Measurements from ENCODE around the gene RPUSD2.

The RPUSD2 gene

DNA sequence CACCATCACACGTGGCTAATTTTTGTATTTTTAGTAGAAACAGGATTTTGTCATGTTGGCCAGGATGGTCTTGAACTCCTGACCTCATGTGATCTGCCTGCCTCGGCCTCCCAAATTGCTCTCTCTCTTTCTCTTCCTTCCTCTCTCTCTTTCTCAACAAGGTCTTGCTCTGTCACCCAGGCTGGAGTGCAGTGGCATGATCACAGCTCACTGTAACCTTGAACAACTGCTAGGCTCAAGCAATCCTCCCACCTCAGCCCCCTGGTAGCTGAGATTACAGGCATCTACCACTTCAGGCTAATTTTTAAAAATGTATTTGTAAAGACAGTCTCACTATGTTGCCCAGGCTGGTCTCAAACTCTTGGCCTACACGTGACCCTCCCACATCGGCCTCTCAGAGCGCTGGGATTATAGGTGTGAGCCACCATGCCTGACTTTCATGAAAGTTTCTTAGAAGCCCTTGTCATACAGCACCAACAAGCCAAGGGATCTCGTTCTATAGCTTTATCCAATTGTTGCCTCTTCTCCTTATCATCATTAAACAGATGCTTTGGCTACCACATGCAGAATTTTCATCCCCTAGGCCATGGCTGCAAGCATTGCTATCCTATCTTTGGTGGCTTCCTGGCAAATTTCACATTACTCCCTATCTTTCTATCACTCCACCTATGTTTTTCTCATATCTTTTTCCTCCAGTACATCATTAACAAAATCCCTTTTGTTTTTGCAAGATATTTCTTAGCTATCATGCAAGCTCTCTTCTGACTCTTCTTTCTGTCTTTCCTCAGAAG lies 10.0 kb upstream of the RPUSD2 start:
- TF ChIP-seq, protein P1, sequence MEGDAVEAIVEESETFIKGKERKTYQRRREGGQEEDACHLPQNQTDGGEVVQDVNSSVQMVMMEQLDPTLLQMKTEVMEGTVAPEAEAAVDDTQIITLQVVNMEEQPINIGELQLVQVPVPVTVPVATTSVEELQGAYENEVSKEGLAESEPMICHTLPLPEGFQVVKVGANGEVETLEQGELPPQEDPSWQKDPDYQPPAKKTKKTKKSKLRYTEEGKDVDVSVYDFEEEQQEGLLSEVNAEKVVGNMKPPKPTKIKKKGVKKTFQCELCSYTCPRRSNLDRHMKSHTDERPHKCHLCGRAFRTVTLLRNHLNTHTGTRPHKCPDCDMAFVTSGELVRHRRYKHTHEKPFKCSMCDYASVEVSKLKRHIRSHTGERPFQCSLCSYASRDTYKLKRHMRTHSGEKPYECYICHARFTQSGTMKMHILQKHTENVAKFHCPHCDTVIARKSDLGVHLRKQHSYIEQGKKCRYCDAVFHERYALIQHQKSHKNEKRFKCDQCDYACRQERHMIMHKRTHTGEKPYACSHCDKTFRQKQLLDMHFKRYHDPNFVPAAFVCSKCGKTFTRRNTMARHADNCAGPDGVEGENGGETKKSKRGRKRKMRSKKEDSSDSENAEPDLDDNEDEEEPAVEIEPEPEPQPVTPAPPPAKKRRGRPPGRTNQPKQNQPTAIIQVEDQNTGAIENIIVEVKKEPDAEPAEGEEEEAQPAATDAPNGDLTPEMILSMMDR (IDR thresholded peaks at IDR 0.05; ENCODE audit: low read depth, low read length): no peak
- peaks cover 9% of the 10 kb centered on the region for H3K36me3 ChIP-seq
- no peak overlapping the region for H3K4me3 ChIP-seq (ENCODE audit: low read depth, low read length)
- no peak for DNase-seq
- H3K27me3 ChIP-seq (ENCODE audit: insufficient read depth, low read depth, severe bottlenecking): no peaks in the 10 kb centered on the region
- H3K9me3 ChIP-seq (ENCODE audit: severe bottlenecking): no peaks in the 10 kb centered on the region
- no peak overlapping the region for H3K27ac ChIP-seq

DNA sequence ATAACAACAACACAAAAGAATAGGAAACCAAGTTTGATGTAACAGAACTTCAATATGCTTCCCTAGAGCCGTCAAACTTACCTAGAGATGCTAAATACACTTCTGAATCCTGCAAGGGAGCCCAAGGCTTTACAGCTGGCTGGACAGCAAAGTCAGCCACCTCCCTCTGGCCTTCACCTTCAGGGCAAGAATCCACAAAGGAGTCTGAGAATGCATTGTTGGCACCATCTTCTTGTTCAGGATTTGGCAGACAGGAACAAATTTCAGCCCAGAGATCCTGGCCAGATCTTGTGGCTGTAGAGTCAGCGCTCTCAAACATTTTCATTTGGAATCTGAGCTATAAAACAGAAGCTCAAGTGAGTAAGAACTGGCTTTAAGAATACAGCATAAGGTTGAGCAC lies 6.4 kb upstream of the RPUSD2 start:
- H3K4me3 ChIP-seq (ENCODE audit: low read depth, low read length): no peak overlapping the region
- no peak for DNase-seq
- H3K36me3 ChIP-seq: peaks cover 3% of the 10 kb centered on the region; the same call in 1 of the 2 replicates
- no peaks in the 10 kb centered on the region for H3K27me3 ChIP-seq (ENCODE audit: insufficient read depth, low read depth, severe bottlenecking)
- TF ChIP-seq, protein P1 (IDR thresholded peaks at IDR 0.05; ENCODE audit: low read depth, low read length): no peak
- H3K27ac ChIP-seq: no peak overlapping the region
- no peaks in the 10 kb centered on the region for H3K9me3 ChIP-seq (ENCODE audit: severe bottlenecking)

DNA sequence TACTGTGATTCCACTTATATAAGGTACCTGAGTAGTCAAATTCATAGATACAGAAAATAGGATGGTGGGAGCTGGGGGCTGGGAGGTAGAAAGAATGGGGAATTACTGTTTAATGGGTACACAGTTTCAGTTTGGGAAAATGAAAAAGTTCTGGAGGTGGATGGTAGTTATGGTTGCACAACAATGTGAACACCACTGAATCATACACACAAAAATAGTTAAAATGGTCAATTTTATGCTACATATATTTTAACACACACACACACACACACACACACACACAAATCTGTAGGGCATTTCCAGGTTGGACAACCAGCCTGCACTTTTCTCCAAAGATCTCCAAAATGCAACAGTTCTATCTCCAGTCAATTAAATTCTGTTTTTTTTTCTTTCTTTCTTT lies 5.7 kb upstream of the RPUSD2 start:
- H3K27ac ChIP-seq: no peak overlapping the region
- no peaks in the 10 kb centered on the region for H3K9me3 ChIP-seq (ENCODE audit: severe bottlenecking)
- H3K4me3 ChIP-seq (ENCODE audit: low read depth, low read length): no peak overlapping the region
- no peak for DNase-seq
- H3K27me3 ChIP-seq (ENCODE audit: insufficient read depth, low read depth, severe bottlenecking): no peaks in the 10 kb centered on the region
- TF ChIP-seq, protein P1 (IDR thresholded peaks at IDR 0.05; ENCODE audit: low read depth, low read length): no peak
- peaks cover 3% of the 10 kb centered on the region; the same call in 1 of the 2 replicates for H3K36me3 ChIP-seq

DNA sequence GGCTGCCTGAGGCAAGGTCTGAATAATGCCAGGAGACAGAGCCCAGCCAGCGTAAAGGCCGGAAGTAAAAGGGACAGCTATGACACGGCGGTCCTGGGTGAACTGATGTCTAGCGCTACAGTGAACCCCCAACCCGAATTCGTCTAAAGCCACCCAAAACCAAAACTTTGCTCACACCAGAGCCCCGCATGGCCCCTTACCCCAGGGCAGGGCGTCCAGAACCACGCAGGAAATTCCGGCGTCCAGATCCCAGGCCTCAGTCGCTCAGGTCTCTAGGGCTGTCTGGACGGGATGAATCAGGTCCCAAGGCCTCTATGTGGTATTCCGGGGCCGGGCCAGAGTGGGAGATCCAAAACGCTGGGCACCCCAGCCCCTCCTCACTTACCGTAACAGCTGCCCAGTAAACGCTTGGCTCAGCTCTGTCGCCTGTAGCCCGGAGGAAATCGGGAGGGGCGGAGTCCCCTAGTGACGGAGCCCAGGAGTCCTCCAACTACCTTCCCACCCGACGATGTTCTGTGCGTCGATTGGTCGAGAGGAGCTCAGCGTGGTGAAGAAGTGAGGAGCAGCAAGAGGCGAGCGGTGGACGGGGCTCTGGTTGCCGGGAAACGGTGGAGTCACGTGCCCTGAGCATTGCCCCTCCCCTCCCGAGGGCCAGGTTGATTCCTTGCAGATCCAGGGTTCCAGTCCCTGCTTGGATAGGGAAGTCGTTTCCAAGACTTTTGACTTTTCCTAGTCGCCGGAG lies 4.3 kb upstream of the RPUSD2 start, which contains the start of gene CCDC32:
Gene CCDC32 (minus strand): TSS at position 452 of the 742 bp plus-strand sequence. CDS start 2,027 bp downstream, outside the sequence.
- DNase-seq: peak; percentile 98
- Histone ChIP-seq H3K9me3 (ENCODE audit: severe bottlenecking) (no peaks in the 10 kb centered on the region), H3K27ac (peak within 1 kb of the TSS; percentile 73), H3K4me3 (ENCODE audit: low read depth, low read length) (peak within 1 kb of the TSS; percentile 89), H3K36me3 (peaks cover 3% of the 10 kb centered on the region; the same call in 1 of the 2 replicates), H3K27me3 (ENCODE audit: insufficient read depth, low read depth, severe bottlenecking) (no peaks in the 10 kb centered on the region)
- TF ChIP-seq, protein P1 (IDR thresholded peaks at IDR 0.05; ENCODE audit: low read depth, low read length): no peak

DNA sequence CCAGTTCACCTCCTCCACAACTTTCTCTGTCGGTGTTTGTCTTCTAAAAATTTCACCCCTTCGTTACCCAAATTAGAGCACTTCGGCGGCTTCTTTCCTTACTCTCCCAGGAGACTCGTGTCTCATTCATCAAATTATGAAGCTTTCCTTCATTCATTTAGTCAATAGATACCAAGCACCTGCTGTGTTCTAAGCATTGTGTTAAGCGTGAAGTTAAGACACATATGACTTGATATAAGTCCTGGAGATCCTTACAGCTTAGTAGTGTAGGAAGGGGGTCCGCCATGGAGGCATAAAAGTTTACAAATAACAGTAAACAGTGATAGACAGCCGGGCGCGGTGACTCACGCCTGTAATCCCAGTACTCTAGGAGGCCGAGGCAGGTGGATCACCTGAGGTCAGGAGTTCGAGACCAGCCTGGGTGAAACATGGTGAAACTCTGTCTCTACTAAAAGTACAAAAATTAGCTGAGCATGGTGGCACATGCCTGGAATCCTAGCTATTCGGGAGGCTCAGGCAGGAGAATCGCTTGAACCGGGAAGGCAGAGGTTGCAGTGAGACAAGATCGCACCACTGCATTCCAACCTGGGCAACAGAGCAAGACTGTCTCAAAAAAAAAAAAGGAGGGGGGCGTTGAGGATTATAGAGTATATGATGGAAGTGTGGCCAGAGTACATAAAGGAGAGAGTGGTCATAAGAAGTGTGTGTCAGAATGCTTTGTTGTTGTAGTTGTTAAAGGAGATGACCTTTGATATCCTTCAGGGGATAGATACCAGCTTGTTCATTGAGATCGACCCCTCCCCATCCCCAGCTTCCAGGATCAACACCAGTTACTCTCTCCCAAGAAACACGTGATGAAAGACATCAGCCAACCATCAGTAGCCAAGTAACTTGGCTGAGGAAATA lies 3.5 kb upstream of the RPUSD2 start:
- DNase-seq: no peak
- no peaks in the 10 kb centered on the region for H3K9me3 ChIP-seq (ENCODE audit: severe bottlenecking)
- peaks cover 5% of the 10 kb centered on the region; the same call in 1 of the 2 replicates for H3K36me3 ChIP-seq
- no peaks in the 10 kb centered on the region for H3K27me3 ChIP-seq (ENCODE audit: insufficient read depth, low read depth, severe bottlenecking)
- TF ChIP-seq, protein P1 (IDR thresholded peaks at IDR 0.05; ENCODE audit: low read depth, low read length): no peak
- H3K27ac ChIP-seq: peak overlapping the region; percentile 61
- peak overlapping the region; percentile 89 for H3K4me3 ChIP-seq (ENCODE audit: low read depth, low read length)
